ENCODE data around the gene KCNJ10.

KCNJ10 gene

GRCh38 chr1:159972443-159973205 is 97.3 kb downstream of the KCNJ10 start:
- no peak for DNase-seq

DNA sequence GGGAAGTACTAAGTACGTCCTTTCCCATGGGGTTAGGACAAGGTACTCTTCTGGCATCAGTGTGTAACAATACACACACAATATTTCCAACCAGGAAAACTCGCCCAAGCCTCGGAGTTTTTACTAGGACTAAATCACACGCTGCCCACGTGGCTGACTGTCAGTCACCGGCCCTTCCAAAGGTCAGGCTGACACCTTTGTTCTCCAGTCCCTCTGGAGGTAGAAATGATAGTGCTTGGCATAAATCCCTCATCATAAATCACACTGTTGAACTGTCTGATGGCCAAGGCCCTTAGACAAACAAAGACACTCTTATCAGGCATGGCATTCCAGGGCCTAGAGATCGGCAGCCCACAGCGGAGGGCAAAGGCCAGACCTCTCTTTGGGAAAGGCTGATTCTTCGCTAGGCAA is 99.0 kb downstream of the KCNJ10 start:
- DNase-seq: no peak

DNA sequence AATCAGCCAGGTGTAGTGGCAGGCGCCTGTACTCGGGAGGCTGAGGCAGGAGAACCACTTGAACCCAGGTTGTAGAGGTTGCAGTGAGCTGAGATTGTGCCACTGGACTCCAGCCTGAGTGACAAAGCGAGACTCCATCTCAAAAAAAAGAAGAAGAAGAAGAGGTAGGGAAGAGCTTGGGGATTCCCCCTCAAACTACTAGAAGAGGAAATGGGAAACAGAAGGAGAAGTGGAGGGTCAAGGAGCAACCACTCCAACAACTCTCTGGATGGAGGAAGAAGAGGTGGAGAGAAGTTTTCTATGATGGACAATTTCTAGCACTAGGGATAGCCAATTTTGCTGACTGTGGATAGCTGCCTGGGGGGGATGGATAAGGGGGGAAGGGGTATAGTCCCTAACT is 101.1 kb downstream of the KCNJ10 start:
- no peak for DNase-seq

- DNase-seq: no peak
Measured at GRCh38 chr1:159965263-159965662, 104.7 kb downstream of the KCNJ10 start.

DNA sequence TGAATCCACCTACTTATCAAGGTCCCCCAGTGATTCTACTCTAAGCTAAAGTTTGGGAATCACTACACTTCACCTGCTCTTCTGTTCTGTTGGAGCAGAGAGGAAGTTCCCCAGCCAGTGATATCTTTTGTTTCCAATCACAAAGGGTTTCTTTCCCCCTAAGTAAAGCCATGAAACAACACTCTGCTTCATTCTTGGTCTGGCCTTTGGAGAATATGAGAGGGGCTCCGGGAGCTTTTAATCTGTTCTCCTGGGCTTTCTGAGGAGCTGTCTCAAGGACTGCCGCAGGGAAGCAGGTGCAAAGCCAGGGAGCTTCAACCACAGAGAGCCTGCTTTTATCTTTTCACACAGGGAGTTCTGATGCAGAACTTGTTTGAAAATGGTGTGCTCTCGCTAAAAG is 105.8 kb downstream of the KCNJ10 start:
- DNase-seq: no peak

DNA sequence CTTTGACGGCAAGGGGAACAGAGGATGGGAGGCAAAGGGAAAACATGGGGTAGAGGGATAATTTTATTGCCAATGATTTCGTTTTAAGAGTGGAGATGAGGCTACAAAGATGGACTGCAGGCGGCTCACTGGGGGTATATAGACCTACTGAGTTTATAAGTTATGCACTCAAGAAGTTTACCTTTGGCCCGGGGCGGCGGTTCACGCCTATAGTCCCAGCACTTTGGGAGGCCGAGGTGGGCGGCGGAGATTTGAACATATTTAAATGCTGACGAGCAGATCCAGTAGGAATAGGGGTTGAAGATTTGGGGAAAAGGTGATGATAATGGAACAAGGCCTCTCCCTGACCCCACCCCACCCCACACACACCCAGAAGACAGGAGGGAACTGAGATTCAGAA is 107.8 kb downstream of the KCNJ10 start:
- no peak for DNase-seq

GRCh38 chr1:159961636-159962035 is 108.3 kb downstream of the KCNJ10 start:
- DNase-seq: no peak

DNA sequence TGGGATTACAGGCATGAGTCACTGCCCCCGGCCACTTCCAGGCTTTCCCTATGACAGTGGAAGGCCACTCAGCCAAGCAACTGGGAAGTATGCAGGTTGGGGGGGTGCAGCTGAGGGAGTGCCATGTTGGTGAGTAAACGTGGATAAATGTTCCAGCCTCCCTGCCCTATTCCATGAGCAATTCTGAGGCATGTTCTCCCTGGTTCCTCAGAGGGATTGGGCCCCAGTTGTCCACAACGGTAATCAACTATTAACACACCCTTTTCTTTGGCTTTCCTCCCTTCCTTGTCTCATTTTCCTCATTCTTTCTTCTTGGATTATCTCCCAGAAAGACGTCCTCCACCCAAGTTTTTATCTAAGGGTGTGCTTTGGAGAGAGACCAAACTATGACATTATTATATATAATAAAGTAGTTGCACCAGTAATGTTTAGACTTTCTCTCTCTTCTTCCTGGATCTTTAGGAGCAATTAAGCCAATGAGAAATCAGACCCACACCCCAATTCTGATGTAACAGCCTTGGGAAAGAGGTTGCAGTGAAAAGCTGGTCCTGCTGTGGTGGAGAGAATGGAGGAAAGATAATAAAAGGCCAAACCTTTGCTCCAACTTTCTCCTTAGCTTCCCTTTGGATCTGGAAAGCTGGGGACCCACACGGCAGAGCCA is 109.1 kb downstream of the KCNJ10 start:
- no peak for DNase-seq

- DNase-seq: no peak
Measured at GRCh38 chr1:159959451-159959850, 110.5 kb downstream of the KCNJ10 start.

DNA sequence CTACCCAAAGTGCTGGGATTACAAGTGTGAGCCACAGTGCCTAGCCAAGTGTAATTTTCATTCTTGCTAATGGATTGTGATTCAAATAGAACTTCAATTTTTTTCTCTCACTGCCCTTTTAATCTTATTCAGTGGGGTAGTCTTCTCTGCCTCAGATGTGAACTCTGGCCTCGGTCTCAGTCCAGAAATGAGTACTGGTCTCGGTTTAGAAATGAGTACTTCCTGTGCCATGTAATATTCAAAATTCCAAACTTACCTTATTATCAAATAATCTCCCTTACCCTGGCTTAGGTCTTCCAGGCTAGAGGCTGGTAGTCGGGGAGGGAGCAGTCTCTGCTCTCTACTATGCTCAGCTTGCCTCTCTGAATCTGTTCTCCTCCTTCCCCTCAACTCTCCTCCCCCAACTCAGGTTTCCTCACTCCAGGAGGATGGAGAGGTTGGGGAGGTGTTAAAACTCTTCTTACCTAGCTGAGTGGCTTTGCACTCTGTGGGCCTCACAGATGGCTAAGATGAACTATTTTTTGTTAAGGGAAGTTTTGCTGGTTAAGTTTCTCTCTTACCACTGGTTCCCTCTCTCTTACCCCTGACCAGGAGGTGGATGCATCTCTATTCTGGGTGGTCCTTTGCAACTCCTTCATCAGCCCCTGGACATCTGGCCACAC is 111.1 kb downstream of the KCNJ10 start:
- DNase-seq: no peak

GRCh38 chr1:159957824-159958268 is 112.1 kb downstream of the KCNJ10 start:
- no peak for DNase-seq

GRCh38 chr1:159955456-159955855 is 114.5 kb downstream of the KCNJ10 start:
- no peak for DNase-seq

GRCh38 chr1:159953536-159954515 is 116.1 kb downstream of the KCNJ10 start, which contains the start of gene SLAMF9:
SLAMF9 (minus strand) TSS chr1:159954237; CDS start chr1:159954137, 100 bp downstream.
- no peak for DNase-seq

DNA sequence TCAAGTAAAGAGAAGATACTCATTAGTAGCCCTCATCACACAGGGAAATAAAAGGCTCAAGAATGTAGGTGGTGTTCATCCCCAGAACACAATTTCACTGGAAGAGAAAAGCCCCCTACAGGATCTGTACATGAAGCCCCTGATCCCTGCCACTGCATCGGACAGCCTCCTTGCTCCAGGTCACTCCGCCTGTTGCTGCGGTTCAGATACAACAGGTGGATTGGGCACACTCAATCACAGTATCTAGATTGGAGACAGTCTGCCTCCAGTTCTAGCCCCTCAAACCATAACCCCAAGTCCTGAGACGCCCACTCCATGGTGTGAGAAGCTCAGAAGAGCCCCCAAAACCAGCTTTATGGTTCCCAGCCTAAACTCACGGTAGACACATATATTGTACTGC is 117.0 kb downstream of the KCNJ10 start:
- no peak for DNase-seq

- DNase-seq: no peak
Measured at GRCh38 chr1:159951551-159951950, 118.4 kb downstream of the KCNJ10 start.

DNA sequence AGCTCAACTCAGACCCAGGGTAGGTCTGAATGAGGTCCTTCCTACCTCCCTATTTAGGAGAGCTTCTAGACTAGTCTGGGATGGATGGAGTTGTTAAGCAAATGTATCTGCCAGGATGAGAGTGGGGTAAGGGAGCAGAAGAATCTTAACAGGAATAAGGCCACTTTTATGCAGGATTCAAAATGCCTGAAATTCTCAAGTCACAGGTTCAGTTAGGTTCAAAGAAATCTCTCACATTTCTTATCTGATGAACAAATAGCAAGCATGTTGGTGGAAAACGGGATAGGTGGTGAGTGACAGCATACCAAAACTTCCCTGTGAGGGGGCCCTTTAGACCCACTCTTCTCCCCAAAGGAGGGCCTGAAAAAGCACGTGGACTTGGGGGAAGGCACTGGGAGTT is 118.9 kb downstream of the KCNJ10 start:
- no peak for DNase-seq

- DNase-seq: no peak
Measured at GRCh38 chr1:159949981-159950381, 120.0 kb downstream of the KCNJ10 start.

- DNase-seq: no peak
Measured at GRCh38 chr1:159949123-159949522, 120.8 kb downstream of the KCNJ10 start.
